ENCODE measurements around the gene SLC4A5.
"Not testable (repeated sequence)": the region's sequence is repeated elsewhere in the genome, so short reads cannot be mapped to it uniquely, and the experiment has no call there.

Gene SLC4A5

DNA sequence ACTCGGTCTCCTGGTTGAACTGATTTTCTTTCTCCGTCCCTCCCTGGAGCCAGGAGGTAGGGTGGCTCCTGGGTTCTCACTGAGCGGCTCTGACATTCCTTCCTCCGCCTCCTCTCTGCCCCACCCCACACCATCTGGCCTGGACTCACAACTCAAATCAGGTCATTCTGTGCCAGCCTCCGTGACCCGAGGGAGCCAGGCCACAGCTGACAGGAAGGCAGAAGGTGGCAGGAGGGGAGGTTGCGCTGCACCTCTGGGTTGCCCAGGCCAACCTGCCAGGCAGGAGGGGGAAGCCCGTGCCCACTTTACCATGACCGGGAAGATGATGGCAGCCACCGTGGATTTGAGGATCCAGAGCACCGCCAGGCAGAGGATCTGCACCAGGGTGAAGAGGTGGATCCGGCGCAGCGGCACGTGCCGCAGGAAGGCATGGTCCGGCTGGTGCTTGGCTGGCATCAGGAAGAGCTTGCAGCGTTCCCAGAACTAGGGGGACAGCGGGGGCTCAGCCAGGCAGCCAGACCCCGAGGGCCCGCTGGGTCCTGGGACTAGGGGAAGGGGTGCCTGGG lies 116.5 kb downstream of the SLC4A5 start:
- no peak for DNase-seq

- DNase-seq = no peak
These were observed 117.3 kb downstream of the SLC4A5 start for GRCh38 chr2:74225698-74226459.

DNA sequence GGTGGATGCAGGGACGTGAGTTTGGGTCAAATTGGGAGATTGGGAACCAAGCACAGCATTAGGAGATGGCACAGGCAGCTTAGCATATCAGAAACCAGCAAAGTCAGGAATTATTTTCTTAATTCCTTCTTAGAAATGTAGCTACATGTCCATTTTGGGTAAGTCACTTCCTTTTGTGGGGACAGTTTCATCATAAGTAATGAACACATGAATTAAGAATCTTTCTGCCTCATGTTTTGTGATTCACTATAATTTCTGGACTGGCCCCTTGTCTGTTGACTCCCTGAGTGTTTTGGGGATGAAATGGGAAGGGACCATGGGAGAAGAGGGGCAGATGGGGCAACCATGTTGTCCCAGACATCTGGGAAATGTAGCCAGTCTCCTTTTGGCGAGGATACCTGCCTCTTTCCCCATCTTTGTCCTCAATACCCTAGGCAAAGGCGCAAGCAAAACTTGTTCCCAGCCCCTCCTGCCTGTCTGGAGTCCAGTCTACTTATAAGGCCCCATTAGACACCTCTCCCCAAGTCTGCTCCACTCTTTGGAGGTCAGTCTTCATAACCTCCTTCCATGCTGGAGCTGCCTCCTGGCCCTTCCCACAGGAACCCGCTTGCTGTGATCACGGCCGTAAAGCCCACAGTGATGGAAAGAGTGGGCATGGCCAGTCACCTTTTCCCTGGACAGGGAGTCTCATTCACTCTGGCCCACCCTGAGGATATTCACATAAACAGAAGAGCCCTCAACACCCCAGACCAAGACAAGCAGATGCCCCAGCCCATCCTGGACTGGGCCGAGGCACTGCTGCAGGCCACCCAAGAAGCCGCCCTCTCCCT lies 119.1 kb downstream of the SLC4A5 start:
- no peak for DNase-seq

GRCh38 chr2:74222300-74222650 lies 120.9 kb downstream of the SLC4A5 start:
- DNase-seq = no peak

GRCh38 chr2:74221604-74222299 lies 121.5 kb downstream of the SLC4A5 start:
- DNase-seq = no peak

DNA sequence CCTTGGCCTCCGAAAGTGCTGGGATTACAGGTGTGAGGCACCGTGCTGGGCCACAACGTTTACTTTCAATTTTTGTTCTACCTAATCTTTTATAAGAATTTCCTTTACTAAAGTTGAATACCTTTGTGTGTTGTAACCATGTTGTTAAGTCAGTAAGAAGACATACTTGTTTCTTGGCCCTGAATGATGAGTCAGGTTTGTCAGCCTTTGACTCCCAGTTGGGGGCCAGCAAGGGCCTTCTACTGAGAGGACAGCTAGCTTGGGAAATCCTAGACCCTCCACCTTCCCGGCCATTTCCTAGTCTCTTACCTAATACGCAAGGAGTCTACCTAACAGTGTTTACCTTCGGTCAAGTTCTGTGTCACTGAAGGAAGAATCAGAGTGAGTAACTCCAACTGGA lies 122.1 kb downstream of the SLC4A5 start:
- DNase-seq = no peak

- DNase-seq = no peak
These were observed 123.2 kb downstream of the SLC4A5 start for GRCh38 chr2:74219846-74220486.

DNA sequence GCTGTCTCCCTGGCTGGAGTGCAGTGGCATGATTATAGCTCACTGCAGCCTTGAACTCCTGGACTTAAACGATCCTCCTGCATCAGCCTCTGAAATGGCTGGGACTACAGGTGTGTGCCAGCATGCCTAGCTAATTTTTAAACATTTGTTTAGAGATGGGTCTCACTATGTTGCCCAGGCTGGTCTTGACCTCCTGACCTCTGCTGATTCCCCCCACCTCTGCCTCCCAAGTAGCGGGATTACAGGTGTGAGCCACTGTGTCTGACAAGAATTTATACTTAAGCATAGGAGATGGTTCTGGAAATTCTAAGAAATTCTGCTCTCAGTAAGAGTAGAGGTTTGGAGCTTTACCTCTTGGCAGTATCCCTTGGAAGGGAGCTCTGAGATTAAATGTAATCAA lies 126.6 kb downstream of the SLC4A5 start:
- no peak for DNase-seq

DNA sequence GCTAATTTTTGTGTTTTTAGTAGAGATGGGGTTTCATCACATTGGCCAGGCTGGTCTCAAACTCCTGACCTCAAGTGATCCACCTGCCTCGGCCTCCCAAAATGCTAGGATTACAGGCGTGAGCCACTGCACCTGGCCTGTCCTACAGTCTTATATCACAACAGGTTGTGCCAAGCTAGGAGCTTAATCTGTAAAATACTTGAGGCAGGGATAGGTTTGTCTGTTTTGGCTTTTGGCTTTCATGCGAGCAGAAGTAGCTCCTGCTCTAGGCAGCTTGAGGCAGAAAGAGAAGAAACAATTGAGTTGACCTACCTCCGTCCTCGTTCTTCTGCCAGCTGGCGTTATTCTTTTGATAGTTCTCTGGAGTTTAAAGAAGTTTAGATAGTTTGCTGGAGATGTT lies 127.4 kb downstream of the SLC4A5 start:
- DNase-seq = not testable (repeated sequence)

DNA sequence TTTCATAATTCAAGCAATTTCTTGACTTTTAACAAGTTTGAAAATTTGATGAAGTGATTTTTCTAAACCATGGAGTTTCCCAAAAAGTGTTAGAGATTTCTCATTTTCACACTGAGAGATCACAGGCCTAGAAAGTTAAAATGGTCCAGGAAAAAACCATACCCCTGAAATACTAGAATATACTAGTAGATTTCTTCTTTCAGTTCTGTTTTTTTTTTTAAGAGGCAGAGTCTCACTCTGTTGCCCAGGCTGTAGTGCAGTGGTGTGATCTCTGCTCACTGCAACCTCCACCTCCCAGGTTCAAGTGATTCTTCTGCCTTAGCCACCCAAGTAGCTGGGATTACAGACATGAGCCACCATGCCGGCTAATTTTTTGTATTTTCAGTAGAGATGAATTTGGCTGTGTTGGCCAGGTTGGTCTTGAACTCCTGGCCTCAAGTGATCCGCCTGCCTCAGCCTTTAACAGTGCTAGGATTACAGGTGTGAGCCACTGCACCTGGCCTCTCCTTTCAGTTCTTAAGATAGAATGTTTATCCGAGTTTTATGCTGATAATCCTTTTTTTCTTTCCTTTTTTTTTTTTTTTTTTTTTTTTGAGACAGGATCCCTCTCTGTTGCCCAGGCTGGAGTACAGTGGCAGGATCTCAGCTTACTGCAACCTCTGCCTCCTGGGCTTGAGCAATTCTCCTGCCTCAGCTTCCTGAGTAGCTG lies 130.4 kb downstream of the SLC4A5 start:
- DNase-seq = no peak

- DNase-seq = no peak
These were observed 137.0 kb downstream of the SLC4A5 start for GRCh38 chr2:74206180-74206688.

DNA sequence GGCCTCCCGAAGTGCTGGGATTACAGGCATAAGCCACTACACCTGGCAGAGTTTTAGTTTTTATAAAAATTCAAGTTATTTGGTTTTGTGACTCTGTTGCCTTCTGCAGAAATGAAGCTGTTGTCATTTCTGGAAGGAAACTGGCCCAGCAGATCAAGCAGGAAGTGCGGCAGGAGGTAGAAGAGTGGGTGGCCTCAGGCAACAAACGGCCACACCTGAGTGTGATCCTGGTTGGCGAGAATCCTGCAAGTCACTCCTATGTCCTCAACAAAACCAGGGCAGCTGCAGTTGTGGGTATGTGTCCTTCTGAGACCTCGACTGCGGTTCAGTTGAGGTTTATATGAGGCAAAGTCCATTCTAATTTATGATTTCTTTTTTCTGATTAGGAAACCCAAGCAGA lies 137.6 kb downstream of the SLC4A5 start:
- DNase-seq = no peak

DNA sequence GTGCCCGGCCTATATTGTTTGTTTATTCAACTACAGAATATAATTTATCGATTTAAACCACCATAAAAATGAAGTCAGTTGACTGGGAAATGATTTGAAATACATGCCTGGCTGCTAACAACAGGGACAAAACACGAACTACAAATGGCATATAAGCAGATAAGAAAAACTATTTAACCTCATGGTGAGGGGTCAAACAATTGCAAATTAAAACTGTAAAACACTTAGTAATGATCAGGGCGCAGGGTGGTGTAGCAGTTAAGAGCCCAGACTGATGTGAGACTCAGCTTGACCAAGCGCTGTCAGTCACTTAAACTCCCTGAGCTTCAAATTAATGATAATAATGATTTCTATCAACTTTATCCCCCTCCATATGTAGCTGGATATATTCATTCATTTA lies 138.1 kb downstream of the SLC4A5 start:
- DNase-seq = no peak

DNA sequence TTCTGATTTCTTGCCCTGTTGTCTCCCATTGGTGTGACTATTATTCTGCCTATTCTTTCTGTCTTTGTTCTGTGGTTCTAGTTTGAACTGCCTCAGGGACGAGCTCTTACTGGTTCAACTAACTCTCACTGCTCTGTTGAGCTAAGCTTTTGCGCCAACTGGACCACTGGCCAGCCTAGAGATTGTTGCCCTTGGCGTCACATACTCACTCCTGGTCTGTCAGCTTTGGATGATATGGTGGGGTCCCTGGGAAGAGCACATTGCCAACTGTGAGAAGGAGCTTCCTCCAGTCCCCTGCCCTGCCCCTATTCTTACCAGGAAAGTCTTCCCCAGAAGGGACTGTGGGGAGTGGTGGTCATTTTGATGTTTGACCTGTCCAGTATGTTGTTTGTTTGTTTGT lies 138.8 kb downstream of the SLC4A5 start:
- no peak for DNase-seq

- DNase-seq = no peak
These were observed 141.6 kb downstream of the SLC4A5 start for GRCh38 chr2:74201596-74201995.

DNA sequence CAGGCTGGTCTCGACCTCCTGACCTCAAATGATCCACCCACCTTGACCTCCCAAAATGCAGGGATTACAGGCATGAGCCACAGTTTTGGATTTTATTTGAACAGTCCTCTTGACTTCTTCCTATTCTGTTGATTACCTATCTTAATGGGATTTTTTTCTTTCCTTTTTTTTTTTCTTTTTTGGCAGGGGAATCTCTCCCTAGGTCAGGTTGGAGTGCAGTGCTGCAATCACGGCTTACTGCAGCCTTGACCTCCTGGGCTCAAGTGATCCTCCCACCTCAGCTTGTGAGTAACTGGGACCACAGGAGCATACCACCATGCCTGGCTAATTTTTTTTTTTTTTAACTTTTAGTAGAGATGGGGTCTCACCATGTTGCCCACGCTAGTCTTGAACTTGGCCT lies 142.0 kb downstream of the SLC4A5 start:
- no peak for DNase-seq

DNA sequence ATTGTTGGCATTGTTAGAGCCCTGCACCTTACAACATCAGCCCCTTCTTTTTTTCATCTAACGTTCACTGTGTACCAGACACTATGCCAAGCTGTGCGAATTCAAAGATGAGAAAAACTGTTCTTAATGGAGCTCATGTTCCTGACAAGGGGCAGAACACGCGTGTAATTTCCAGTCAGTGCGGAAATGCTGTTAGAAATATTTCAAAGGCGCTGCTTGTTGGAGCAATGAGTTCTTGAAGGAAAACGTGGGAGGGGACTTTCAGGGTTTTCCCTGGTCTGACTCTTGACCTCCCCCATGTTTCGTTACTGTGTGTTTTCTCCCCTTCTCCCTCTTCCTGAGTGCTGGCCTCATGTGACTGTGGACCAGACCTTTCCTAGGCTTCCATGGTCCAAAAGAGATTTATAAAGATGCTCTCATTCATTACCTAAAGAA lies 143.3 kb downstream of the SLC4A5 start:
- no peak for DNase-seq

GRCh38 chr2:74199275-74199701 lies 143.9 kb downstream of the SLC4A5 start:
- no peak for DNase-seq

DNA sequence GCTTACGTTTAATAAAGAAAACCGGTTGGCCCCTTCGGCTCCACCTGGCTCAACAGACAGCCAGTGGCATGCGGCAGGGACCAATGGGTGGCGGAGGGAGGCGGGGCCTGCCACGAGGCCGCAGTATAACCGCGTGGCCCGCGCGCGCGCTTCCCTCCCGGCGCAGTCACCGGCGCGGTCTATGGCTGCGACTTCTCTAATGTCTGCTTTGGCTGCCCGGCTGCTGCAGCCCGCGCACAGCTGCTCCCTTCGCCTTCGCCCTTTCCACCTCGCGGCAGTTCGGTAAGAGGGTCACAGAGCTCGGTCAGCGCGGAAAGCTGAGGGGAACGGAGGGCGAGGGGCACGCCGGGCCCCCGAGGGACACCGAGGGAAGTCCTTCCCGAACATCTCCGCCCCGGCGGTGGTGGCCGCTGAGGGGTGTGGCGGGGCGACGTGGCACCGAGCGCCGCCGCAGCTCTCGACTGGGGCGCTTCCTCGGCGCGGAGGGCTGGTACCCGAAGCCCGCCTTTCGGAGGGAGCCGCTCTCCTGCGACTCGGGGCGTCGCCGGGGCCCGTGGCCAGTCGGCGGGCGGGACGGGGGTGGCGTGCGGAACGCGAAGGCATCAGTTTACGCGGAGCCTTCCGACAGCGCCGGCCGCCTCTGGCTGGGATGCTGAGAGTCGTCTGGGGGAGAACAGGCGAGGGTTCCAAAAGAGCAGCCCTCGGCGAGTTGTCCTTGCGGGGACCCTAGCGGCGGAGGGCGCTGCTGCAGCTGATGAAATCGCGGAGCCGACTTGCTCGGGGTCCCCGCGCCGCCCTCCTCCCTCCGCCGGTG lies 144.5 kb downstream of the SLC4A5 start, which contains the start of gene MTHFD2:
MTHFD2 (plus strand) TSS at position 155 of the 814 bp plus-strand sequence; CDS start at position 182, 27 bp downstream.
- DNase-seq = peak; percentile 52 to 84

- DNase-seq = no peak
These were observed 145.2 kb downstream of the SLC4A5 start for GRCh38 chr2:74198023-74198460.

- no peak for DNase-seq
These were observed 146.2 kb downstream of the SLC4A5 start for GRCh38 chr2:74197049-74197448.

Measured in NCI-H187 (cell line).